Breast epithelium (tissue), 4 donors: ENCODE data around the gene CPNE9. TPM values are rescaled to one million over a fixed set of nuclear protein-coding genes. Genes with fewer than 3 reads are reported as not detected.

Experiments
- DNase-seq, 2 donors: peaks; one replicate each; pipeline ENCODE4 v3.0.0-alpha.2; 2019; ENCODE audit warnings: low spot score in 2 of 2
- H3K27ac ChIP-seq, 2 donors: fragments of 200-600 bp; sonication (generic) in 1 of 2; one replicate each; pipeline ENCODE4 v1.5.1; 2016 to 2019; ENCODE audit warnings: mild to moderate bottlenecking in 1 of 2
- H3K27me3 ChIP-seq, 2 donors: fragments of 200-600 bp; sonication (generic) in 1 of 2; one replicate each; pipeline versions ENCODE4 v1.5.1 to v1.6.0; 2017 to 2019; ENCODE audit warnings: control low read depth in 1 of 2, mild to moderate bottlenecking in 1 of 2
- H3K36me3 ChIP-seq: fragments of 200-600 bp; one replicate; pipeline ENCODE4 v1.5.1; 2019
- H3K4me1 ChIP-seq, 2 donors: fragments of 200-600 bp; sonication (generic); one replicate each; pipeline ENCODE4 v1.5.1; 2016 to 2019; ENCODE audit warnings: control low read depth in 1 of 2
- H3K4me3 ChIP-seq, 3 donors: fragments of 200-600 bp; sonication (generic); 1 replicate in 2 of 3; 2 replicates in 1 of 3; pipeline ENCODE4 v1.5.1; 2016 to 2019; ENCODE audit warnings: mild to moderate bottlenecking in 3 of 3, moderate library complexity in 2 of 3
- H3K9me3 ChIP-seq, 2 donors: fragments of 200-600 bp; sonication (generic) in 1 of 2; one replicate each; pipeline ENCODE4 v1.5.1; 2016 to 2019; ENCODE audit warnings: control low read depth in 1 of 2
- CTCF ChIP-seq, 3 donors: fragments of 450-650 bp; IDR thresholded peaks; one replicate each; pipeline ENCODE4 v1.5.1; 2016 to 2017; ENCODE audit warnings: antibody characterized with exemption in 3 of 3, mild to moderate bottlenecking in 3 of 3, moderate library complexity in 3 of 3
- POLR2A ChIP-seq: fragments of 450-650 bp; IDR thresholded peaks from one replicate; pipeline ENCODE4 v1.6.1; 2016; ENCODE audit warnings: antibody characterized with exemption, mild to moderate bottlenecking, moderate library complexity
- POLR2AphosphoS5 ChIP-seq, 3 donors: sonication (generic); formaldehyde crosslinking; IDR thresholded peaks; one replicate each; pipeline ENCODE4 v1.6.1; 2017; ENCODE audit warnings: antibody characterized with exemption in 3 of 3
- intact Hi-C: fragments of 100-400 bp; cut with DNase I; formaldehyde crosslinking; loops from one replicate; pipeline ENCODE4 v1.15.1; 2023; ENCODE audit warnings: low total_unique reads
- total RNA-seq, 3 donors: library from RNA; depleted of rRNA; stranded (reverse); fragments of >200 nt; gene quantifications; one replicate each; pipeline ENCODE4 v1.1.0, GENCODE V29; 2016

Gene CPNE9
- total RNA-seq, 3 donors from 2014 or later, result not detected

- no peaks in the 10 kb centered on the region for H3K9me3 ChIP-seq
- H3K27me3 ChIP-seq, result no peaks in the 10 kb centered on the region
- H3K4me1 ChIP-seq, result peaks cover 0 to 11% of the 10 kb centered on the region in 2 donors
- intact Hi-C loops, result no loop called here
- H3K36me3 ChIP-seq, result peaks cover 9% of the 10 kb centered on the region
- no peak overlapping the region for H3K27ac ChIP-seq
- DNase-seq, result no peak
- no peak for TF ChIP-seq CTCF (IDR thresholded peaks at IDR 0.05)
- TF ChIP-seq POLR2A, result no peak
- no peak for TF ChIP-seq POLR2AphosphoS5 (IDR thresholded peaks at IDR 0.05)
- H3K4me3 ChIP-seq, result no peak overlapping the region
These were observed 36.8 kb upstream of the CPNE9 start for GRCh38 chr3:9666704-9667445.

- peaks cover 13% of the 10 kb centered on the region for H3K36me3 ChIP-seq
- intact Hi-C loops, result no loop called here
- no peaks in the 10 kb centered on the region for H3K9me3 ChIP-seq
- H3K4me1 ChIP-seq, result peaks cover 0 to 11% of the 10 kb centered on the region in 2 donors
- H3K27ac ChIP-seq, result no peak overlapping the region
- no peak for DNase-seq
- H3K27me3 ChIP-seq, result no peaks in the 10 kb centered on the region
- H3K4me3 ChIP-seq, result no peak overlapping the region
- no peak for TF ChIP-seq CTCF (IDR thresholded peaks at IDR 0.05)
- no peak for TF ChIP-seq POLR2AphosphoS5 (IDR thresholded peaks at IDR 0.05)
- no peak for TF ChIP-seq POLR2A
These were observed 34.4 kb upstream of the CPNE9 start for GRCh38 chr3:9669277-9669676.

- H3K4me3 ChIP-seq, result no peak overlapping the region
- H3K9me3 ChIP-seq, result no peaks in the 10 kb centered on the region
- no peak for DNase-seq
- H3K36me3 ChIP-seq, result peaks cover 13% of the 10 kb centered on the region
- H3K27ac ChIP-seq, result no peak overlapping the region
- intact Hi-C loops, result no loop called here
- peaks cover 0 to 11% of the 10 kb centered on the region in 2 donors for H3K4me1 ChIP-seq
- H3K27me3 ChIP-seq, result no peaks in the 10 kb centered on the region
- TF ChIP-seq POLR2A (no peak), POLR2AphosphoS5 (IDR thresholded peaks at IDR 0.05) (no peak), CTCF (IDR thresholded peaks at IDR 0.05) (no peak)
These were observed 33.8 kb upstream of the CPNE9 start for GRCh38 chr3:9669720-9670432.

GRCh38 chr3:9673082-9673481 lies 30.6 kb upstream of the CPNE9 start:
- peaks cover 23% of the 10 kb centered on the region for H3K36me3 ChIP-seq
- DNase-seq, result no peak
- no peaks in the 10 kb centered on the region for H3K27me3 ChIP-seq
- intact Hi-C loops, result no loop called here
- no peak overlapping the region for H3K27ac ChIP-seq
- peaks cover 0 to 11% of the 10 kb centered on the region in 2 donors for H3K4me1 ChIP-seq
- no peak for TF ChIP-seq POLR2AphosphoS5 (IDR thresholded peaks at IDR 0.05)
- no peak for TF ChIP-seq CTCF (IDR thresholded peaks at IDR 0.05)
- no peak for TF ChIP-seq POLR2A
- H3K9me3 ChIP-seq, result no peaks in the 10 kb centered on the region
- no peak overlapping the region for H3K4me3 ChIP-seq

GRCh38 chr3:9673752-9674151 lies 29.9 kb upstream of the CPNE9 start:
- DNase-seq, result no peak
- Histone ChIP-seq H3K36me3 (peaks cover 24% of the 10 kb centered on the region), H3K9me3 (no peaks in the 10 kb centered on the region), H3K4me3 (no peak overlapping the region), H3K27ac (no peak overlapping the region), H3K27me3 (no peaks in the 10 kb centered on the region), H3K4me1 (peaks cover 0 to 11% of the 10 kb centered on the region in 2 donors)
- intact Hi-C loops, result no loop called here
- TF ChIP-seq POLR2A (no peak), CTCF (IDR thresholded peaks at IDR 0.05) (no peak), POLR2AphosphoS5 (IDR thresholded peaks at IDR 0.05) (no peak)
